Stomach (tissue), 9 donors: Measurements from ENCODE around the gene RETREG1. TPM values are rescaled to one million over a fixed set of nuclear protein-coding genes. Genes with fewer than 3 reads are reported as not detected.
"Not testable (repeated sequence)": the region's sequence is repeated elsewhere in the genome, so short reads cannot be mapped to it uniquely, and the experiment has no call there.

ENCODE experiments used
- DNase-seq, 2 donors: peaks; one replicate each; pipeline versions ENCODE4 v3.0.0 to v3.0.0-alpha.2; 2013 to 2019
- H3K27ac ChIP-seq, 5 donors: fragments of 200-600 bp in 4 of 5; sonication (generic) in 4 of 5; one replicate each; pipeline ENCODE4 v1.5.1; 2013 to 2019; ENCODE audit warnings: mild to moderate bottlenecking in 1 of 5, moderate library complexity in 1 of 5
- H3K27me3 ChIP-seq, 3 donors: fragments of 200-600 bp; sonication (generic); one replicate each; pipeline ENCODE4 v1.5.1; 2017 to 2019; ENCODE audit warnings: mixed run types in 1 of 3
- H3K36me3 ChIP-seq, 4 donors: fragments of 200-600 bp; sonication (generic); 1 replicate in 3 of 4; 2 replicates in 1 of 4; pipeline ENCODE4 v1.5.1; 2016 to 2019
- H3K4me1 ChIP-seq, 4 donors: fragments of 200-600 bp; sonication (generic); one replicate each; pipeline ENCODE4 v1.5.1; 2016 to 2019
- H3K4me3 ChIP-seq, 4 donors: fragments of 200-600 bp; sonication (generic) in 3 of 4; one replicate each; pipeline ENCODE4 v1.5.1; 2016 to 2019; ENCODE audit warnings: mild to moderate bottlenecking in 1 of 4
- H3K9me3 ChIP-seq, 4 donors: fragments of 200-600 bp; sonication (generic); one replicate each; pipeline ENCODE4 v1.5.1; 2016 to 2019
- EP300 ChIP-seq: sonication (generic); formaldehyde crosslinking; IDR thresholded peaks from one replicate; pipeline ENCODE4 v1.6.1; 2017; ENCODE audit warnings: antibody characterized with exemption
- POLR2A ChIP-seq, 4 donors: fragments of 450-650 bp; IDR thresholded peaks; one replicate each; pipeline ENCODE4 v1.6.1; 2016; ENCODE audit warnings: antibody characterized with exemption in 4 of 4, control low read depth in 2 of 4, mild to moderate bottlenecking in 1 of 4, moderate library complexity in 1 of 4
- POLR2AphosphoS5 ChIP-seq, 3 donors: sonication (generic); formaldehyde crosslinking; IDR thresholded peaks; one replicate each; pipeline ENCODE4 v1.6.1; 2016; ENCODE audit warnings: antibody characterized with exemption in 3 of 3
- WGBS, 5 donors: extraction: QIAGEN DNeasy Blood & Tissue Kit in 3 of 5; methylation state at CpG; one replicate each; pipeline versions ENCODE4 v1.1.5 to v1.1.7; 2013 to 2018; 5-methylcytosine and 5-hydroxymethylcytosine counted together
- intact Hi-C: fragments of 100-400 bp; cut with DNase I; formaldehyde crosslinking; loops from one replicate; pipeline ENCODE4 v1.15.1; 2023; ENCODE audit warnings: low total_unique reads
- polyA plus RNA-seq, 3 donors: library from polyadenylated mRNA; stranded (reverse); fragments of 200-250 nt; gene quantifications; one replicate each; pipeline ENCODE4 v1.2.3, GENCODE V29; 2013
- total RNA-seq, 5 donors: library from RNA; depleted of rRNA; stranded (reverse); fragments of >200 nt; gene quantifications; one replicate each; pipeline versions ENCODE4 v1.1.0 to v1.2.3, GENCODE V29; 2014 to 2016
- TF ChIP-seq, protein P1 (sequence below), 7 experiments: fragments of 450-650 bp in 4 of 7; fragments of 200-600 bp in 3 of 7; sonication (generic) in 3 of 7; IDR thresholded peaks; one replicate each; pipeline ENCODE4 v1.5.1; 2016 to 2019; ENCODE audit warnings: antibody characterized with exemption in 7 of 7, control low read depth in 2 of 7, mild to moderate bottlenecking in 1 of 7
- donor health status: healthy with polysubstance abuse.
- donor health status: Bipolar disorder and iron deficiency.
- donor health status: healthy.

RETREG1 gene
- total and polyA plus RNA-seq, 8 donors = 7.1 to 71.2 (median 23.9) TPM

DNA sequence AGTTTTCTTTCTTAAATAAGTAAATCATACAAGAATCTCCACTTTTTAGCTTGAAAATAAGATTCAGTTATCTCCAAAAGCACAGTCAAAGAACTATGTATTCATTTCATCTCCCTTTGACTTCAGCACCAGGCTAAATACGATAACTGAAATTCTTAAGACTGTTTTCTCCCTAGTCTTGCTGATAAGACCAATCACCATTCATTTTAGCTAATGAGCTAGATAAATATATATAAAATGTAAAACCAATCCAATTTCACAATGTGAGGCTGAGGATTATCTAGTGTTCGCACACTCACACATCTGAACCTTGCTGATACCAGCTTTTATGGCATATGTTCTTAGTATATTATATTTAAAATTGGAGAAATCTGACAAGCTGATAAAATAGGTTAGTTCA, 133.9 kb downstream of the RETREG1 start:
- Histone ChIP-seq H3K36me3 (no peaks in the 10 kb centered on the region), H3K4me1 (peaks cover 0 to 20% (median 5%) of the 10 kb centered on the region in 4 donors), H3K27ac (no peak overlapping the region), H3K9me3 (no peaks in the 10 kb centered on the region), H3K27me3 (no peaks in the 10 kb centered on the region), H3K4me3 (no peak overlapping the region)
- no peak for DNase-seq
- TF ChIP-seq POLR2A (IDR thresholded peaks at IDR 0.05) (no peak), EP300 (no peak), POLR2AphosphoS5 (IDR thresholded peaks at IDR 0.05) (no peak)
- TF ChIP-seq, protein P1, sequence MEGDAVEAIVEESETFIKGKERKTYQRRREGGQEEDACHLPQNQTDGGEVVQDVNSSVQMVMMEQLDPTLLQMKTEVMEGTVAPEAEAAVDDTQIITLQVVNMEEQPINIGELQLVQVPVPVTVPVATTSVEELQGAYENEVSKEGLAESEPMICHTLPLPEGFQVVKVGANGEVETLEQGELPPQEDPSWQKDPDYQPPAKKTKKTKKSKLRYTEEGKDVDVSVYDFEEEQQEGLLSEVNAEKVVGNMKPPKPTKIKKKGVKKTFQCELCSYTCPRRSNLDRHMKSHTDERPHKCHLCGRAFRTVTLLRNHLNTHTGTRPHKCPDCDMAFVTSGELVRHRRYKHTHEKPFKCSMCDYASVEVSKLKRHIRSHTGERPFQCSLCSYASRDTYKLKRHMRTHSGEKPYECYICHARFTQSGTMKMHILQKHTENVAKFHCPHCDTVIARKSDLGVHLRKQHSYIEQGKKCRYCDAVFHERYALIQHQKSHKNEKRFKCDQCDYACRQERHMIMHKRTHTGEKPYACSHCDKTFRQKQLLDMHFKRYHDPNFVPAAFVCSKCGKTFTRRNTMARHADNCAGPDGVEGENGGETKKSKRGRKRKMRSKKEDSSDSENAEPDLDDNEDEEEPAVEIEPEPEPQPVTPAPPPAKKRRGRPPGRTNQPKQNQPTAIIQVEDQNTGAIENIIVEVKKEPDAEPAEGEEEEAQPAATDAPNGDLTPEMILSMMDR (IDR thresholded peaks at IDR 0.05) = no peak
- intact Hi-C loops = loop anchor here (10.0 kb wide), 1 partner anchor 712 kb away; no protein-coding TSS in a partner anchor
- WGBS, 5 donors = 34 to 64% (median 58%) methylated on average over 2 of the region's 2 CpGs

DNA sequence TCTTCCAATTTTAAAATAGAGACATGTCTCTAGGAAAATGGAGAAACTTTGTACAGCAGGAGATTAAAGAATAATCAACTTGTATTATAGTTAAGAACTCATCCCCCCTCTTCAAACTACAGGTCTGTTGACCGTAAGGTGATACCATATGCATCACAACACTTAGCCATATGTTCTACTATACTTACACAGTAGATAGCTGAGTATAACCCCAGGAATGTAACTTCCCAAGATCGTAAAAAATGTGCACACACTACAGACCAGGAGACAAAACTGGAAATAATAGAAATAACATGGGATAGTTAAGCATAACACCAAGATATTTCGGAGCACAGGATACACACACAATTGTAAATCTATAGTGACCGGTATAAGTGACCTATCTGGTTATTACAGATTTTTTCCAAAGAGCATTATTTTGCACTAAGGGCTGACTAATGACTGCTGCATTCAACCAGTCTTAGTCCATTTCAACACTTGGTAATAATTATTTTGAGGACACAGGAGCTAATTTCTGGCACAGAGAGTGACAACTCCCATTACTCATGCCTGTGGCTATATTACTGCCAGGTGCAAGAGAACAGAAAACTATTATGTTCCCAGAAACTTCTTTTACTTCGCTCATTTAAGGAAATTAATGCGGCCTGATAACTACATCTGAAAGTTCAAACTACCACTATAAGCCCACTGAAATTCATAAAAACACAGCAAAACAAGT, 135.8 kb downstream of the RETREG1 start:
- TF ChIP-seq POLR2A (IDR thresholded peaks at IDR 0.05) (no peak), EP300 (no peak), POLR2AphosphoS5 (IDR thresholded peaks at IDR 0.05) (no peak)
- TF ChIP-seq, protein P1 (IDR thresholded peaks at IDR 0.05) = no peak
- Histone ChIP-seq H3K4me1 (peaks cover 0 to 10% (median 2%) of the 10 kb centered on the region in 4 donors), H3K27me3 (no peaks in the 10 kb centered on the region), H3K36me3 (no peaks in the 10 kb centered on the region), H3K27ac (no peak overlapping the region), H3K4me3 (no peak overlapping the region), H3K9me3 (no peaks in the 10 kb centered on the region)
- intact Hi-C loops = loop anchor here (10.0 kb wide), 1 partner anchor 714 kb away; no protein-coding TSS in a partner anchor
- WGBS, 5 donors = 82 to 97% (median 92%) methylated on average over 6 of the region's 6 CpGs
- no peak for DNase-seq

DNA sequence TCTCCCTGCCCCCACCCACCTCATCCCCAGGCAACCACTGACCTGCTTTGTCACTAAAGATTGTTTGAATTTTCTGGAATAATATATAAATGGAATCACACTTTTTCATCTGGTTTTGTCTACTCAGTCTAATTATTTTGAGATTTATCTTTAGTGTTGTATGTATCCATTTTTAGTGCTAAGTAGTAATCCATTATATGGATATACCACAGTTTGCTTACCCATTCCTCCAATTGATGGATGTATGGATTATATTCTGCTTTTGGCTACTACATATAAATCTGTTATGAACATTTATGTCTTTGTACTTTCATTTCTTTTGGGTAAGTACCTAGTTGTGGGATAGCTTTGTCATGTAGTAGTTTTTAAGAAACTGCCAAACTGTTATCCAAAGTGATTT, 136.7 kb downstream of the RETREG1 start:
- H3K27me3 ChIP-seq = no peaks in the 10 kb centered on the region
- H3K4me1 ChIP-seq = peaks cover 0 to 10% (median 2%) of the 10 kb centered on the region in 4 donors
- H3K27ac ChIP-seq = no peak overlapping the region
- H3K36me3 ChIP-seq = no peaks in the 10 kb centered on the region
- no peak for DNase-seq
- no peak overlapping the region for H3K4me3 ChIP-seq
- H3K9me3 ChIP-seq = no peaks in the 10 kb centered on the region
- intact Hi-C loops = loop anchor here (10.0 kb wide), 1 partner anchor 715 kb away; no protein-coding TSS in a partner anchor
- TF ChIP-seq EP300 (no peak), POLR2A (IDR thresholded peaks at IDR 0.05) (no peak), POLR2AphosphoS5 (IDR thresholded peaks at IDR 0.05) (no peak)
- TF ChIP-seq, protein P1 (IDR thresholded peaks at IDR 0.05) = no peak

DNA sequence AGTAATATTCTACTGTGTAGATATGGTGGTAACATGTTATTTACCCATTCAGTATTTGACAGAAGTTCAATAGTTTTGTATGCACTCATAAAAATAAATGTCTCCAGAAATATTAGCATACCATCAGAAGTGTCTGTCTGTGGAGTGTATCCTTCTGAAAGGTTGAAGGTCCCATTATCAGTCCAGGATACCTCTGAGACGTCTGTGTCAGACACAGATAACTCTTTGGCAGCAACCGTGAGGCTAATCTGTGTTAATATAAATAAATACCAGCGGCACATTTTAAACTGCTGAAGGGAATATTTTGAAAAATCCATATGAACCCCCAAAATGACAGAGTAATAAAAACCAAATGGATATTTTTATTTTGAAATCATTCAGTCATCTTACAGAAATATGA, 139.3 kb downstream of the RETREG1 start:
- Histone ChIP-seq H3K27ac (no peak overlapping the region), H3K4me1 (peaks cover 0 to 2% (median 0%) of the 10 kb centered on the region in 4 donors), H3K9me3 (no peaks in the 10 kb centered on the region), H3K4me3 (no peak overlapping the region), H3K36me3 (peaks cover 0 to 4% (median 0%) of the 10 kb centered on the region in 4 donors), H3K27me3 (no peaks in the 10 kb centered on the region)
- TF ChIP-seq EP300 = no peak
- TF ChIP-seq POLR2A (IDR thresholded peaks at IDR 0.05) = no peak
- TF ChIP-seq, protein P1 (IDR thresholded peaks at IDR 0.05) = no peak
- no peak for TF ChIP-seq POLR2AphosphoS5 (IDR thresholded peaks at IDR 0.05)
- intact Hi-C loops = no loop called here
- DNase-seq = no peak
- 17 to 38% (median 20%) methylated on average over 3 of the region's 3 CpGs for WGBS, 5 donors

DNA sequence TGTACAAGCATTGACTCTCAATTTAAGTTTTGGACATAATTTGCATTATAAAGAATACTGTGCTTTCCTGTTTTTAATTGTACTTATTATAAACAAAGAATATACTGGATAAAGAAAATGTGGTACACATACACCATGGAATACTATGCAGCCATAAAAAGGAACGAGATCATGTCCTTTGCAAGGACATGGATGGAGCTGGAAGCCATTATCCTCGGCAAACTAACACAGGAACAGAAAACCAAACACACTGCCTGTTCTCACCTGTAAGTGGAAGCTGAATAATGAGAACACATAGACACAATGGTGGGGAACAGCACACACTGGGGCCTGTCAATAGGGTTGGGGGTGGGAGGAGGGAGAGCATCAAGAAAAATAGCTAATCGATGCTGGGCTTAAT, 140.4 kb downstream of the RETREG1 start:
- DNase-seq, H3K36me3 ChIP-seq, H3K27ac ChIP-seq, H3K27me3 ChIP-seq, intact Hi-C loops, H3K9me3 ChIP-seq, H3K4me3 ChIP-seq: not testable (repeated sequence)
- H3K4me1 ChIP-seq = peaks cover 0 to 13% (median 4%) of the 10 kb centered on the region in 4 donors
- WGBS, 5 donors = 89 to 96% (median 95%) methylated on average over 3 of the region's 3 CpGs
